GM18505 (cell line): ENCODE measurements around the gene CBL.
"Not testable (repeated sequence)": the region's sequence is repeated elsewhere in the genome, so short reads cannot be mapped to it uniquely, and the experiment has no call there.

Experiments
- ATAC-seq: cut with Tn5 transposase; IDR thresholded peaks from one replicate; pipeline ENCODE4 v1.9.1; 2021; ENCODE audit not compliant: unreplicated experiment
- POLR2A ChIP-seq: IDR thresholded peaks from 4 replicates; pipeline ENCODE4 v1.6.1; 2011; ENCODE audit warnings: borderline replicate concordance; ENCODE audit not compliant: insufficient read depth, insufficient read length; ENCODE audit errors: extremely low read depth

CBL gene

DNA sequence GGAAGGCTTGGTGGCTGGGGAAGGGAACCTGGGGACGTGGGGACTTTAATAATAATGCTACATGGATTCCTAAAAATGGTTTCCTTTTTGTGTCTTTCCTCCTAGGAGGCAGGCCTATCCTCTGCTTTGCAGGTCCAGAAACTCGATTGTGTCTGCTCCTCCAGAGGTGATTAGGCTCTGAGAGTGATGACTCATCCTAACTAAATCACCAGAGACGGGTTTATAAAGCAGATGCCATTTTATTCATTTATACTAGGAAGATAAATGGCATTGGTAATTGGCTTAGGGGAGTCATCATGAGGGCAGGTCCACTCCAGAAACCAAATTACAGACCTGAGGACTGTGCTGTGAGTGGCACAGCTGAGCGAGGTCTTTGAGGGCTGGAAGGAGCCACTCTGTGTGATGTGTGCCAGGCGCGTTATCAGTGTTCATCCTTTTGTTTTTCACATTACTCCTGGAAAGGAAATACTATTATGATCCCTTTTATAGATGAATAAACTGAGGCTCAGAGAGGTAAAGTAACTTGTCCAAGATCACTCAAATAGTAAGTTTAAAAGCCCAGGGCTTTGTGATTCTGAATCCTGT is 30.6 kb upstream of the CBL start:
- TF ChIP-seq POLR2A: no peak
- no peak for ATAC-seq

DNA sequence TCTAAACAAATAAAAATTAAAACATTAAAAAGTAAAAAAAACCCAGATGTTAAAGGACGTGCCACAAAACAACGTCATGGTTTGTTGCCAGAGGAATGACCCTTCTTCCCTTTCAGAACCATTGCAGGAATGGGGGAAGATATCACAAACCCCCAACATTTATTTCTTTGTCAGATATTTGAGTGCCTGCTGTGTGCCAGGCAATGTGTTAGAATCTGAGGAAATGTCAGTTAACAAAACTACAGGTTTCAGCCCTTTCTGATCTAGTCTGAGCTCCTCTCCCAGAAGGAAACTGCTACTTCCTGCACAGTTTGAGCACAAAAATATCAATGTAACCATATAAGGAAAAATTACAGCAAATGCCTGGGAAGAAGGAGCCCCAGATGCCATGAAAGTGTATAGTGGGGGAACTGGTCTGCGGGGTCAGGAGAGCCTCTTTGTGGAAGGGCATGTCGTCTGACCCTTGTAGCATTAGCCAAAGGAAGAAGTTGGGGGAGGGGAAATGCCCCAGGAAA is 27.9 kb upstream of the CBL start:
- no peak for TF ChIP-seq POLR2A
- no peak for ATAC-seq

DNA sequence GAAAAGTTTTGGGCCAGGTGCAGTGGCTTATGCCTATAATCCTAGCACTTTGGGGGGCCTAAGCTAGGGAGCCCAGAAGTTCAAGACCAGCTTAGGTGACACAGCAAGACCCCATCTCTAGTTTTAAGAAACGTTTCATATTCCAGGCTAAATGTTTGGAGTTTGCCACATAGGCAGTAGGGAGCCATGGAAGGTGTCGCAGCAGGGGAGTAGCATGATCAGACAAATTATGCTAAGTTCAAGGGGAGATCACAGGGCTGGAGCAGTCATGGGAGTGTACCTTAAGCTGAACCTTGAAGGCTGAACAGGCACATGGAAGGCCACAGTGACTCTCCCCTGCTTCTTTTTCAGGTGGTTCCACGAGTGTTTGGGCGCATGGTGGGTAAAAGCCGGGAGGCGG is 26.8 kb upstream of the CBL start:
- TF ChIP-seq POLR2A: no peak
- ATAC-seq: no peak

DNA sequence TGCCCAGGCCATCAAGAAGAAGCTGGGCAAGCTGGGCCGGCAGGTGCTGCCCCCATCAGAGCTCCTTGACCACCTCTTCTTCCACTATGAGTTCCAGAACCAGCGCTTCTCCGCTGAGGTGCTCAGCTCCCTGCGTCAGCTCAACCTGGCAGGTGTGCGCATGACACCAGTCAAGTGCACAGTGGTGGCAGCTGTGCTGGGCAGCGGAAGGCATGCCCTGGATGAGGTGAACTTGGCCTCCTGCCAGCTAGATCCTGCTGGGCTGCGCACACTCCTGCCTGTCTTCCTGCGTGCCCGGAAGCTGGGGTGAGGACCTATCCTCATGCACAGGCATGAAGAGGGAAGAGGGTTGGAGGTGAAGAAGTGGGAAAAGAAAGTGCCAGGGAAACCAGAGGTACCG is 26.2 kb upstream of the CBL start:
- TF ChIP-seq POLR2A: no peak
- ATAC-seq: no peak

DNA sequence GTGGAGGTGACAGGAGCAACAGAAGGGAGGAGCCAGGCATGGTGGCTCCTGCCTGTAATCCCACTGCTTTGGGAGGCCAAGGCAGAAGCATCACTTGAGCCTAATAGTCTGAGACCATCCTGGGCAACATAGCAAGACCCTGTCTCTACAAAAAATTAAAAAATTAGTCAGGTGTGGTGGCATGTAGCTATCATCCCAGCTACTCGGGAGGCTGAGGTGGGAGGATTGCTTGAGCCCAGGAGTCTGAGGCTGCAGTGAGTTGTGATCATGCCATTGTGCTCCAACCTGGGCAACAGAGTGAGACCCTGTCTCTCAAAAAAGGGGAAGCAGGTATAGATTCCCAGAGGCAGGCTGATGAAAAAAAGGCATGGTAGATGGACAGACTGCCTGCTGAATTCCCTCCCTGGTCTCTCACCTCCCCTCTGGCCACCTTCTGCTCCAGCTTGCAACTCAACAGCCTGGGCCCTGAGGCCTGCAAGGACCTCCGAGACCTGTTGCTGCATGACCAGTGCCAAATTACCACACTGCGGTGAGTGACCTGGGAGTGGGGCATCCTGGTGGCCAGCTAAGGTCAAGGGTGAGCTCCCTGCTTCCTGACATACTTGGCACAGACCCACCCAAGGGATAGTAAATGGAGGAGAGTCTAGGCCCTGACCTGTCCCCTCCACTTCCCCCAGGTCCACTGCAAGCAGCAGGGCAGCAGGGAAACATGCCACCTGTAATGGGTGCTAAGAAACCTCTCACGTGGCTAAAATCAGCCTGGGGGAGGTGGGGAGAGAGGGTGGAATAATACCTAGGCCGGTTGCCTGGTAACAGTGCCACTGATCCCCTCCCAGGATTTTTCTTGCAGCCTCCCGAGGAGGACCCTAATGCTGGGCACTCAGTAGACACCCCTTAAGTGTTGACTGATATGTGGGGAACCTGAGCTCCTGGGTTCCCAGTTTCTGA is 25.1 kb upstream of the CBL start:
- ATAC-seq: no peak
- no peak for TF ChIP-seq POLR2A

DNA sequence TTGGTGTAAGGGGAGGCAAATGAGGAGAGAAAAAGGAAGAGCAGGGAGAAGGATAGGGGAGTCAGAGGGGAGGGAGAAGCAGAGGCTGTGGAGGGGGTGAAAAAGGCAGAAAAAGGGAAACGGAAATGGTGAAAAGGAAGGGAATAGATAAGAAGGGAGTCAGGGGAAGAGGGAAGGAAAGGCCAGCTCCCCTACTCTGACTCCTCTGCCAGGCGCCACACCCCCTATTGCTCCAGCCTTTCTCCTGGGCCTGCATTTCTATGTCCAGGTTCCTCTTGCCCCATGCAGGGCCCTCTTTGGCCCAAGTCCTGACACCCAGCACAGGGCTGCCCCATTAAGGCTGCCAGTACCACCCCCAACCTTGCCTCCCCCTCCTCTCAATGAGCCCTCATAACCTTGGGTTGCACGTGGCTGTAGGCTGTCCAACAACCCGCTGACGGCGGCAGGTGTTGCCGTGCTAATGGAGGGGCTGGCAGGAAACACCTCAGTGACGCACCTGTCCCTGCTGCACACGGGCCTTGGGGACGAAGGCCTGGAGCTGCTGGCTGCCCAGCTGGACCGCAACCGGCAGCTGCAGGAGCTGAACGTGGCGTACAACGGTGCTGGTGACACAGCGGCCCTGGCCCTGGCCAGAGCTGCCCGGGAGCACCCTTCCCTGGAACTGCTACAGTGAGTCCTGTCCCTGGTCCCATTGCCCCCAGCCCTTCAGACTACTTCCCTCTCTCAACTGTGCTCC is 24.3 kb upstream of the CBL start:
- no peak for TF ChIP-seq POLR2A
- ATAC-seq: no peak

DNA sequence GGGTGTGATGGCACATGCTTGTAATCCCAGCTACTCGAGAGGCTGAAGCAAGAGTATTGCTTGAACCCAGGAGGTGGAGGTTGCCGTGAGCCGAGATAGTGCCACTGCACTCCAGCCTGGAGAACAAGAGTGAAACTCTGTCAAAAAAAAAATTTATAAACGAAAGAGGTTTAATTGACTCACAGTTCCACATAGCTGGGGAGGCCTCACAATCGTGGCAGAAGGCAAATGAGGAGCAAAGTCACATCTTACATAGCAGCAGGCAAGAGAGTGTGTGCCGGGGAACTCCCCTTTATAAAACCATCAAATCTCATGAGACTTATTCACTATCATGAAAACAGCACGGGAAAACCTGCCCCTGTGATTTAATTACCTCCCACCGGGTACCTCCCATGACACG is 21.7 kb upstream of the CBL start:
- not testable (repeated sequence) for ATAC-seq

DNA sequence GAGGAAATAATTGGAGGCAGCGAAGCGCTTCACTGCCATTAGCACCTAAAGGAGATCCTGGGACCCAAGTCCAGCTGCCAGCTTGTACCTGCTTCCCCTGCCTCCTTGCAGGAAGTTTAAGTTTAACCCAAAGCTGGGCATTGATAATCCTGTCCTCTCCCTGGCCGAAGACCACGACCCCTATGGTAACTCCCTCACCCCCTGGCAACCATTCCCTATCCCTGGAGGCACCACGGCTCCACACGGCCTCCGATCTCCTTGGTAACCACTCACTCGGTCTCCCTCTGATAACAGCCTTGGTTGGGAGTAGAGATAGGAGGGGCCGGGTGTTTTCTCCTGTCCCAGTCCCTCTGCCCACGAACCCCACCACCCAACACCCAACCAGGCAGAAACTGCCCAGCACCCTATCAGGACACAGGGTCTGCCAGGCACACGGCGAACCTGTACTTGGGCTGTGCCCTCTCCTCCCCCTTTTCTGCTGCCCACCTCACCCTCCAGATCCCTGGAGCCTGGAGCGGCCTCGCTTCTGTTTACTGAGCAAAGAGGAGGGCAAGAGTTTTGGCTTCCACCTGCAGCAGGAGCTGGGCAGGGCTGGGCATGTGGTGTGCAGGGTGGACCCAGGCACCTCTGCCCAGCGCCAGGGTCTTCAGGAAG is 20.0 kb upstream of the CBL start:
- ATAC-seq: no peak
- TF ChIP-seq POLR2A: no peak

DNA sequence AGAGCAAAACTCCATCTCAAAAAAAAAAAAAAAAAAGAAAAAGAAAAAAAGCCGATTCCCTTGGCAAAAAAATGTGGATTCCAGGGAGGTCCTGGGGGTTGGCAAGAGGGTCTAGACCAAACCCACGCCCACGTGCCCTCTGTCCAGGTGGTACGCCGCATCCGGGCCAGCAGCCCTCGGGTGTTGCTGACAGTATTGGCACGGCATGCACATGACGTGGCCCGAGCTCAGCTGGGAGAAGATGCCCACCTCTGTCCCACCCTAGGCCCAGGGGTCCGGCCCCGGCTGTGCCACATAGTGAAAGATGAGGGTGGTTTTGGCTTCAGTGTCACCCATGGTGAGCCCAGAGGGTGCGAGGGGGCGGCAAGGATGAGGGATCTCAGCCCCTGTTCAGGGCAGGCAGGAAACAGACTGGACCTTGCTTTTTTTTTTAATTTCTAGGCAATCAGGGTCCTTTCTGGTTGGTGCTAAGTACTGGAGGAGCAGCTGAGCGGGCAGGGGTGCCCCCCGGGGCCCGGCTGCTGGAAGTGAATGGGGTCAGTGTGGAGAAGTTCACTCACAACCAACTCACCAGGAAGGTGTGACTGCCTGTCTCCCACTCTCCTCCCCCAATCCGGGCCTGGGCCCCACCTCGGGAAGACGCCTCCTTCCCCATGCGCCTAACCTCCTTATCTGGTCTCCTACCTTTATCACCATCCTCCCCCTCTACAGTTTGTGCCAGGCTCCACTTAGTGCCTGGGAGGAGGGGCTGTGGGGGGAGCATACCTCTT is 18.8 kb upstream of the CBL start:
- ATAC-seq: no peak
- TF ChIP-seq POLR2A: no peak

DNA sequence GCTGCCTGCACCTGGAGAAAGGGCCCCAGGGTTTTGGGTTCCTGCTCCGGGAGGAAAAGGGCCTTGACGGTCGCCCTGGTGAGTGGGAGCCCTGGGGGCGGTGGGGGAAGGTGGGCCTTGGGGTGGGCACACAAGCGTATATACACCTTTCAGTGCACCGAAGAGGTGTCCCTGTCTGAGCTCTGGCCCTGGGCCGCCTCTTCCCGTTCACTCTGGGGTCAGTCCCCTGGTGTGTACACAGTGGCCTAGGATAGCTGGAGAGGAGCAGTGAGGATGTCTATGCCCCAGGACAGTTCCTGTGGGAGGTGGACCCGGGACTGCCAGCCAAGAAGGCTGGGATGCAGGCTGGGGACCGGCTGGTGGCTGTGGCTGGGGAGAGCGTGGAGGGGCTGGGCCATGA is 18.1 kb upstream of the CBL start:
- no peak for TF ChIP-seq POLR2A
- ATAC-seq: no peak

DNA sequence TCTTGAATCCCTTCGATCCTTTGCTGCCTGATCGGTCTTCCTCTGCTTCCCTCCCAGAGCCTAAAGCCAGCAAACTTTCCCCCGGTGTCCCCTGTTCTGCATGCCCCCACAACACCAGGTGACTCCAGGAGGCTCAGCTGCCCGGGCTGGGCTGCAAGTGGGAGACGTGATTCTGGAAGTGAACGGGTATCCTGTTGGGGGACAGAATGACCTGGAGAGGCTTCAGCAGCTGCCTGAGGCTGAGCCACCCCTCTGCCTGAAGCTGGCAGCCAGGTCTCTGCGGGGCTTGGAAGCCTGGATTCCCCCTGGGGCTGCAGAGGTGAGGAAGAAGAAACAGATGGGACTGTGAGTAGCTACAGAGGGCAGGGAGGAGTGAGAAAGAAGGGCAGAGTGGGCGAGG is 17.3 kb upstream of the CBL start:
- ATAC-seq: no peak
- no peak for TF ChIP-seq POLR2A

DNA sequence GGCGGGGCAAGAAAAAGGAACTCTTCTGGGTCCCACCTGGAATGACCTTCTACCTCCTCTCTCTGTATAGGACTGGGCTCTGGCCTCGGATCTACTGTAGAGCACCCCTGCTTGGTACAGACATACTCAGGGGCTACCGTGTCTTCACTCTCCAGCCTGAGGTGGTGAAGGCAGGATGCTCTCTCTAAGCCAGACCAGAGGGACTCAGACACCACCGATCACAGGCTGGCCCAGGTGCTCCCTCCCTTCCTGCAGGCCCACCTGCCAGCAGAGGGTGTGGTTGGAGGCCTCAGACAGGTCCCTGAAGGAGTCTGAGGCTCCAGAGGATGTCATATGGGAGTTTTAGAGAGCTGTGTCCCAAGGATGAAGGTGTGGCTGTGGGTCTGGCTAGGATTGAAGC is 16.7 kb upstream of the CBL start:
- no peak for TF ChIP-seq POLR2A
- no peak for ATAC-seq

DNA sequence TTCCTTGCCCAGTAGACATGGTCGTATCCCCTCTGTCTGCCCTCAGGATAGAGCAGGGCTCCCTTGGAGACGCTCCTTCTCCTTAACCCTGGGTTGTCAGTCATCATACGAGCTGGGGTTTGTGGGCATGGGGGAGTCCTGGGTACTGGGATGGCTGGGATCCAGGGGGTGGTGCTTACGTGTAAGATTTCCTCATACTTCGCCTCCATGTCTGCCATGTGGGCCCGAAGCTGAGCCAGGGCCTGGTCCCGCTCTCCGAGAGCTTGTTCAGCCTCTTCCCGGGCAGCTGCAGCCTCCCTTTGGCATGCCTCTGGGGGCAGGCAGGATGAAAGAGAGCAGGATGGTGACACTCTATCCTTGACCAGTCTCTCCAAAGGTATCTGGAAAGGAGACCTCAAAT is 15.6 kb upstream of the CBL start:
- ATAC-seq: no peak
- TF ChIP-seq POLR2A: no peak

DNA sequence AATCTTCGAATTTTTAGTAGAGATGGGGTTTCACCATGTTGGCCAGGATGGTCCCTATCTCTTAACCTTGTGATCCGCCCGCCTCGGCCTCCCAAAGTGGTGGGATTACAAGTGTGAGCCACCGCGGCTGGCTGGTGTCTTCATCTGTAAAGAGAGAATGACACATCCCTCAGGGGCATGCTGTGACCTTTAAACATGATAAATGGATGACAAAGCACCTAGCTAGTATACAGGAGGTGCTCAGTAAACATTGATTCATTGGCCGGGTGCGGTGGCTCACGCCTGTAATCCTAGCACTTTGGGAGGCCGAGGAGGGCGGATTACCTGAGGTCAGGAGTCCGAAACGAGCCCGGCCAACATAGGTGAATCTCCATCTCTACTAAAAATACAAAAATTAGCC is 14.9 kb upstream of the CBL start:
- not testable (repeated sequence) for ATAC-seq
